Hepatocyte (in vitro differentiated cells): ENCODE results near the gene KCTD18. TPM values are rescaled to one million over a fixed set of nuclear protein-coding genes. Genes with fewer than 3 reads are reported as not detected.

Experiments used
- DNase-seq: peaks from one replicate; pipeline ENCODE4 v3.0.0-alpha.2; 2016; ENCODE audit warnings: low spot score
- H2AFZ ChIP-seq: fragments of 200-600 bp; sonication (generic); 2 replicates; pipeline ENCODE4 v1.6.0; 2016; ENCODE audit warnings: antibody characterized with exemption, mild to moderate bottlenecking
- H3K27ac ChIP-seq: fragments of 200-600 bp; sonication (generic); 2 replicates; pipeline ENCODE4 v1.5.1; 2016; ENCODE audit warnings: mild to moderate bottlenecking
- H3K27me3 ChIP-seq: fragments of 200-600 bp; sonication (generic); 2 replicates; pipeline ENCODE4 v1.6.1; 2016
- H3K36me3 ChIP-seq: fragments of 200-600 bp; sonication (generic); replicated peaks from 2 replicates; pipeline ENCODE4 v1.5.1; 2016; ENCODE audit warnings: low read depth; ENCODE audit not compliant: insufficient read depth
- H3K4me1 ChIP-seq: fragments of 200-600 bp; sonication (generic); 2 replicates; pipeline ENCODE4 v1.5.1; 2016; ENCODE audit warnings: mild to moderate bottlenecking, moderate library complexity; ENCODE audit not compliant: insufficient read depth
- H3K4me2 ChIP-seq: fragments of 200-600 bp; sonication (generic); 2 replicates; pipeline ENCODE4 v1.6.0; 2016
- H3K4me3 ChIP-seq: fragments of 200-600 bp; sonication (generic); 2 replicates; pipeline ENCODE4 v1.5.1; 2016; ENCODE audit warnings: mild to moderate bottlenecking
- H3K79me2 ChIP-seq: fragments of 200-600 bp; sonication (generic); 2 replicates; pipeline ENCODE4 v1.6.0; 2017; ENCODE audit warnings: mild to moderate bottlenecking
- H3K9me2 ChIP-seq: fragments of 200-600 bp; sonication (generic); replicated peaks from 2 replicates; pipeline ENCODE4 v1.6.0; 2017; ENCODE audit warnings: mild to moderate bottlenecking; ENCODE audit not compliant: insufficient read depth
- H3K9me3 ChIP-seq: fragments of 200-600 bp; sonication (generic); 2 replicates; pipeline ENCODE4 v1.5.1; 2016; ENCODE audit warnings: low read depth, mild to moderate bottlenecking
- H4K20me1 ChIP-seq: fragments of 200-600 bp; sonication (generic); 2 replicates; pipeline ENCODE4 v1.6.0; 2016; ENCODE audit warnings: mild to moderate bottlenecking; ENCODE audit not compliant: insufficient read depth, poor library complexity, severe bottlenecking
- CTCF ChIP-seq: fragments of 200-600 bp; sonication (generic); IDR thresholded peaks from 2 replicates; pipeline ENCODE4 v1.5.1; 2016; ENCODE audit warnings: antibody characterized with exemption, mild to moderate bottlenecking; ENCODE audit not compliant: poor library complexity
- EZH2 ChIP-seq: fragments of 200-600 bp; sonication (generic); IDR thresholded peaks from 2 replicates; pipeline ENCODE4 v1.6.1; 2016; ENCODE audit warnings: antibody characterized with exemption, mild to moderate bottlenecking, borderline replicate concordance
- EZH2phosphoT487 ChIP-seq: fragments of 200-600 bp; sonication (generic); IDR thresholded peaks from one replicate; pipeline ENCODE4 v1.6.1; 2018; ENCODE audit warnings: antibody characterized with exemption, mild to moderate bottlenecking, low read depth, moderate library complexity; ENCODE audit not compliant: unreplicated experiment, severe bottlenecking
- WGBS: methylation state at CpG from one replicate; pipeline ENCODE4 v1.1.6; 2016; ENCODE audit warnings: low lambda C conversion rate; ENCODE audit errors: missing lambda C conversion rate; 5-methylcytosine and 5-hydroxymethylcytosine counted together
- polyA plus RNA-seq: library from polyadenylated mRNA; unstranded; fragments of >200 nt; fragmentation: Nextera tagmentation; extraction: Ambion mirVana; gene quantifications from 2 replicates; pipeline ENCODE4 v1.2.1, GENCODE V29; 2016
- total RNA-seq: library from RNA; depleted of rRNA; stranded (reverse); fragments of >200 nt; gene quantifications from 2 replicates; pipeline ENCODE4 v1.2.3, GENCODE V29; 2014

The KCTD18 gene
- total and polyA plus RNA-seq, 2 experiments from 2014 or later, result 12.7 to 13.4 TPM

DNA sequence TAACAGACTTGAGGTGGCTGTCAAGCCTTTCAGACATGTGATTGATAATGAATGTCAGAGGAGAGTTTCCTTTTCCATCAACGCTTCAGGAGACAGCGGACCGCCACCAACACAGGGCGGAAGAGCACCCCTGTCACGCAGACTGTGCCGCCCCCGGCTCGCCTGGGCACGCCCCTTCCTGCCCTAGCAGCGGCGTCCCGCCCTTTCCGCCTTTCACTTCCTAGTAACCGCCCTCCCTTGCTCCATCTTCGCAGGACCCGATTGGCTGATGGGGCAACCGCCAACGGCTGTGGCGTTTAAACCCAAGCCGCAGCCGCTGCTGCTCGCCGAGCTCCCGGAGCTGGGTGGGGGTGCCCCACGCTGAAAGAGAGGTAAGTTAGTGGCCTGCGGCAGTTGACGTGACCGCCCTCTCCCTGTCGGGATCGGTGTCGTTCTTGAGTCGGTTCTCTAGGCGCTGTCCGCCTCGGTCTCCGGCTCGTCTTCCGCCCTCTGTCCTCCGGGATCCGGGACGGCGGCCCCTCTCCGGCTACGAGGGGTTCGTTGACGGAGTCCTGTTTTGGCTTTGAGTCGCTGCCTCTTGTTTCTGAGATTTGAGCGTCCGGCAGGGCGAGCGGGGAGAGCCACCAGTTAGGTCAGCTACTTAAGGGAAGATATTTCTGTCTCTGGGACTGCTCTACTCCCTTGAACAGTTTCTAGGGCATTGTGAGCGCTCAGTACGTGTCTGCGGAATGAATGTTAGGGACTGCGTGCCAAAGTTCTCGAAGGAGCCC, 16.2 kb upstream of the KCTD18 start, which contains the start of gene SGO2:
SGO2 (plus strand) TSS at position 326 of the 770 bp plus-strand sequence. CDS start 6,769 bp downstream, outside the sequence.
- DNase-seq, result peak; percentile 97
- H3K4me3 ChIP-seq, result peak within 1 kb of the TSS; percentile 40
- H2AFZ ChIP-seq, result peak within 1 kb of the TSS; percentile 86
- WGBS, result under 1% methylated on average over 54 of the region's 56 CpGs
- TF ChIP-seq CTCF (no peak), EZH2phosphoT487 (no peak), EZH2 (no peak)
- H3K9me3 ChIP-seq, result no peaks in the 10 kb centered on the region
- no peaks in the 10 kb centered on the region for H3K36me3 ChIP-seq
- H3K9me2 ChIP-seq, result no peaks in the 10 kb centered on the region
- peak within 1 kb of the TSS; percentile 38 for H3K27ac ChIP-seq
- peaks cover under 1% of the 10 kb centered on the region for H3K27me3 ChIP-seq
- peaks cover 29% of the 10 kb centered on the region for H3K79me2 ChIP-seq
- H3K4me1 ChIP-seq, result no peaks in the 10 kb centered on the region
- no peaks in the 10 kb centered on the region for H4K20me1 ChIP-seq
- peak within 1 kb of the TSS; percentile 84 for H3K4me2 ChIP-seq

DNA sequence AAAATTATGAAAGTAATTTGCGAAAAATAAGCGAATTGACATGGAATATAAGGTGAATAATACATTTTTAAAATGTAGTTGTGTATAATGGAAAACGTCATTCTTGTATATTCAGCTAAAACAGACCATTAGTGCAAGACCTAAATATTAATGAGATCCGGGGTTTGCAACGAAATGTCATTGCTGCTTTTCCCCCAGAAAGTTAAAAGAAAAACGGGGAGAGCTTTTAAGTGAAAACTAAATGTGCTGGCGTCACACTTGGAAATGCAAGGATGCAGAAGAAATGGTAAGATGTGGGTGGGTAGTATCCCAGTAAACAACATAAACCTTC, 15.6 kb upstream of the KCTD18 start:
- Histone ChIP-seq H3K4me2 (peak overlapping the region; percentile 74), H3K36me3 (no peaks in the 10 kb centered on the region), H2AFZ (peak overlapping the region; percentile 86), H3K9me3 (no peaks in the 10 kb centered on the region), H3K9me2 (no peaks in the 10 kb centered on the region), H3K79me2 (peaks cover 27% of the 10 kb centered on the region), H3K4me3 (peak overlapping the region; percentile 25), H3K27ac (peak overlapping the region; percentile 38), H3K4me1 (no peaks in the 10 kb centered on the region), H4K20me1 (no peaks in the 10 kb centered on the region), H3K27me3 (peaks cover 5% of the 10 kb centered on the region)
- TF ChIP-seq EZH2phosphoT487 (no peak), EZH2 (no peak), CTCF (no peak)
- 53% methylated on average over 7 of the region's 7 CpGs for WGBS
- DNase-seq, result no peak

GRCh38 chr2:200525066-200525465, 15.2 kb upstream of the KCTD18 start:
- no peak for DNase-seq
- no peak for TF ChIP-seq EZH2phosphoT487
- no peak for TF ChIP-seq EZH2
- TF ChIP-seq CTCF, result no peak
- Histone ChIP-seq H2AFZ (peak overlapping the region; percentile 86), H3K4me1 (no peaks in the 10 kb centered on the region), H3K27ac (no peak overlapping the region), H3K36me3 (no peaks in the 10 kb centered on the region), H4K20me1 (no peaks in the 10 kb centered on the region), H3K4me2 (peak overlapping the region; percentile 74), H3K4me3 (peak overlapping the region; percentile 25), H3K27me3 (peaks cover 5% of the 10 kb centered on the region), H3K79me2 (peaks cover 25% of the 10 kb centered on the region), H3K9me3 (no peaks in the 10 kb centered on the region), H3K9me2 (no peaks in the 10 kb centered on the region)
- 89% methylated on average over 2 of the region's 2 CpGs for WGBS
